Activated CD4-positive, CD25-positive, alpha-beta regulatory T cell (primary cell): ENCODE data around the gene CHAF1B.
A peak's percentile ranks its signal among the peaks of the same experiment; 100 is the strongest.

Experiments used
- DNase-seq, 4 experiments: peaks; one replicate each; lab custom pipeline; 2025; lab: John Stamatoyannopoulos, UW

Gene CHAF1B

GRCh38 chr21:36428761-36429432 is 43.7 kb downstream of the CHAF1B start:
- no peak for DNase-seq

- peak; percentile 30 to 43 (median 37) for DNase-seq
Measured at GRCh38 chr21:36429947-36430546, 44.9 kb downstream of the CHAF1B start.

- DNase-seq: no peak
Measured at GRCh38 chr21:36430841-36431240, 45.6 kb downstream of the CHAF1B start.

GRCh38 chr21:36431252-36431651 is 46.1 kb downstream of the CHAF1B start:
- DNase-seq: no peak

GRCh38 chr21:36433059-36433709 is 48.0 kb downstream of the CHAF1B start:
- DNase-seq: no peak

GRCh38 chr21:36434144-36434543 is 49.0 kb downstream of the CHAF1B start:
- no peak for DNase-seq

- DNase-seq: no peak
Measured at GRCh38 chr21:36436829-36437744, 51.9 kb downstream of the CHAF1B start.

- DNase-seq: no peak
Measured at GRCh38 chr21:36437745-36438128, 52.5 kb downstream of the CHAF1B start.

- DNase-seq: no peak
Measured at GRCh38 chr21:36441715-36442114, 56.5 kb downstream of the CHAF1B start.

GRCh38 chr21:36446301-36446700 is 61.1 kb downstream of the CHAF1B start:
- DNase-seq: no peak

GRCh38 chr21:36450511-36450910 is 65.3 kb downstream of the CHAF1B start:
- DNase-seq: no peak

- no peak for DNase-seq
Measured at GRCh38 chr21:36451506-36451905, 66.3 kb downstream of the CHAF1B start.

- no peak for DNase-seq
Measured at GRCh38 chr21:36452281-36452825, 67.2 kb downstream of the CHAF1B start.

GRCh38 chr21:36454093-36454531 is 68.9 kb downstream of the CHAF1B start:
- DNase-seq: no peak

GRCh38 chr21:36454706-36455105 is 69.5 kb downstream of the CHAF1B start:
- DNase-seq: no peak

GRCh38 chr21:36456729-36457414 is 71.7 kb downstream of the CHAF1B start:
- DNase-seq: no peak

GRCh38 chr21:36459098-36459497 is 73.9 kb downstream of the CHAF1B start:
- no peak for DNase-seq

GRCh38 chr21:36460866-36461265 is 75.7 kb downstream of the CHAF1B start:
- DNase-seq: no peak

GRCh38 chr21:36461277-36461917 is 76.2 kb downstream of the CHAF1B start:
- no peak for DNase-seq

GRCh38 chr21:36461918-36462486 is 76.8 kb downstream of the CHAF1B start:
- no peak for DNase-seq

GRCh38 chr21:36463204-36463603 is 78.0 kb downstream of the CHAF1B start:
- DNase-seq: no peak
